Trophoblast cell (in vitro differentiated cells and primary cell): ENCODE results near the gene WDR55.
"Not testable (repeated sequence)": the region's sequence is repeated elsewhere in the genome, so short reads cannot be mapped to it uniquely, and the experiment has no call there.

Source experiments
- DNase-seq, 2 donors: peaks; one replicate each; pipeline ENCODE4 v3.0.0-alpha.2; 2016
- H2AFZ ChIP-seq: 2 replicates; pipeline ENCODE4 v1.6.1; 2013; ENCODE audit warnings: low read length, moderate library complexity, mild to moderate bottlenecking; ENCODE audit not compliant: insufficient read depth, poor library complexity
- H2AK5ac ChIP-seq: 2 replicates; pipeline ENCODE4 v1.6.1; 2013; ENCODE audit warnings: mild to moderate bottlenecking, low read length
- H2BK120ac ChIP-seq: 2 replicates; pipeline ENCODE4 v1.6.1; 2013; ENCODE audit warnings: low read length, mild to moderate bottlenecking, moderate library complexity; ENCODE audit not compliant: insufficient read depth, poor library complexity
- H2BK12ac ChIP-seq: 2 replicates; pipeline ENCODE4 v1.6.1; 2013; ENCODE audit warnings: mild to moderate bottlenecking, low read length, moderate library complexity
- H2BK5ac ChIP-seq: 2 replicates; pipeline ENCODE4 v1.6.1; 2013; ENCODE audit warnings: low read length, low read depth, moderate library complexity, mild to moderate bottlenecking; ENCODE audit not compliant: poor library complexity
- H3K14ac ChIP-seq: 2 replicates; pipeline ENCODE4 v1.6.1; 2013; ENCODE audit warnings: mild to moderate bottlenecking, low read length
- H3K18ac ChIP-seq: 2 replicates; pipeline ENCODE4 v1.6.1; 2013; ENCODE audit warnings: mild to moderate bottlenecking, low read length
- H3K23ac ChIP-seq: 2 replicates; pipeline ENCODE4 v1.6.1; 2013; ENCODE audit warnings: low read length
- H3K27ac ChIP-seq: 2 replicates; pipeline ENCODE4 v1.5.1; 2013; ENCODE audit warnings: low read depth, mild to moderate bottlenecking, inconsistent platforms, low read length, moderate library complexity
- H3K27me3 ChIP-seq: 2 replicates; pipeline ENCODE4 v1.6.1; 2013; ENCODE audit warnings: inconsistent platforms, mild to moderate bottlenecking, low read length, moderate library complexity; ENCODE audit not compliant: insufficient read depth
- H3K36me3 ChIP-seq, 2 experiments: 1 replicate in 1 of 2; 2 replicates in 1 of 2; pipeline ENCODE4 v1.6.1; 2013; ENCODE audit warnings: low read length in 2 of 2, mild to moderate bottlenecking in 2 of 2, moderate library complexity in 1 of 2; ENCODE audit not compliant: insufficient read depth in 2 of 2, control insufficient read depth in 1 of 2
- H3K4ac ChIP-seq: 2 replicates; pipeline ENCODE4 v1.6.1; 2013; ENCODE audit warnings: low read depth, mild to moderate bottlenecking, low read length, moderate library complexity
- H3K4me1 ChIP-seq, 2 experiments: 1 replicate in 1 of 2; 2 replicates in 1 of 2; pipeline ENCODE4 v1.6.1; 2013; ENCODE audit warnings: low read length in 2 of 2, mild to moderate bottlenecking in 2 of 2, moderate library complexity in 1 of 2; ENCODE audit not compliant: insufficient read depth in 2 of 2, control insufficient read depth in 1 of 2
- H3K4me2 ChIP-seq: 2 replicates; pipeline ENCODE4 v1.6.1; 2013; ENCODE audit warnings: inconsistent platforms, mild to moderate bottlenecking, low read length, moderate library complexity
- H3K4me3 ChIP-seq: 2 replicates; pipeline ENCODE4 v1.5.1; 2013; ENCODE audit warnings: mild to moderate bottlenecking, low read depth, low read length, inconsistent platforms
- H3K79me1 ChIP-seq: one replicate; pipeline ENCODE4 v1.6.1; 2013; ENCODE audit warnings: low read length
- H3K79me2 ChIP-seq: 2 replicates; pipeline ENCODE4 v1.6.1; 2013; ENCODE audit warnings: low read length, mild to moderate bottlenecking; ENCODE audit not compliant: control insufficient read depth, insufficient read depth, poor library complexity
- H3K9ac ChIP-seq: 2 replicates; pipeline ENCODE4 v1.6.1; 2013; ENCODE audit warnings: mild to moderate bottlenecking, low read length
- H3K9me3 ChIP-seq: 2 replicates; pipeline ENCODE4 v1.6.1; 2013; ENCODE audit warnings: low read depth, mild to moderate bottlenecking, control low read depth, inconsistent platforms, low read length; ENCODE audit not compliant: insufficient read depth
- H4K12ac ChIP-seq: 2 replicates; pipeline ENCODE4 v1.6.1; 2013; ENCODE audit warnings: low read depth, mild to moderate bottlenecking, low read length, moderate library complexity
- H4K8ac ChIP-seq: 2 replicates; pipeline ENCODE4 v1.6.1; 2013; ENCODE audit warnings: low read depth, mild to moderate bottlenecking, low read length, moderate library complexity
- H4K91ac ChIP-seq: one replicate; pipeline ENCODE4 v1.6.1; 2013; ENCODE audit warnings: low read depth, mild to moderate bottlenecking, low read length, moderate library complexity
- WGBS: extraction: QIAGEN DNeasy Blood & Tissue Kit; methylation state at CpG from one replicate; pipeline ENCODE4 v1.1.7; 2013; ENCODE audit warnings: missing lambda C conversion rate; ENCODE audit not compliant: insufficient read length, insufficient coverage; ENCODE audit errors: extremely low coverage; 5-methylcytosine and 5-hydroxymethylcytosine counted together

The WDR55 gene

GRCh38 chr5:140711794-140712193 lies 47.1 kb downstream of the WDR55 start:
- H3K4me2 ChIP-seq: no peak overlapping the region
- H3K9ac ChIP-seq: no peak overlapping the region

GRCh38 chr5:140713562-140714094 lies 48.9 kb downstream of the WDR55 start:
- no peak overlapping the region for H4K91ac ChIP-seq

More at GRCh38 chr5:140711794-140712193, 47.1 kb downstream of the WDR55 start:
- Histone ChIP-seq H3K4ac (no peak overlapping the region), H3K14ac (no peak overlapping the region), H2AFZ (no peak overlapping the region), H3K27ac (no peak overlapping the region), H2BK12ac (no peak overlapping the region), H3K18ac (no peak overlapping the region), H4K12ac (no peak overlapping the region), H2BK120ac (no peak overlapping the region), H3K27me3 (no peaks in the 10 kb centered on the region), H3K4me1 (peaks cover 0 to 2% of the 10 kb centered on the region in 2 experiments), H4K8ac (no peak overlapping the region), H3K9me3 (no peaks in the 10 kb centered on the region), H3K36me3 (no peaks in the 10 kb centered on the region), H3K23ac (no peak overlapping the region), H3K79me2 (no peaks in the 10 kb centered on the region), H4K91ac (no peak overlapping the region), H2BK5ac (no peak overlapping the region), H2AK5ac (no peak overlapping the region), H3K79me1 (peaks cover 3% of the 10 kb centered on the region), H3K4me3 (no peak overlapping the region)
- no peak for DNase-seq
- WGBS: no CpG with 5 or more reads among the region's 1 CpG

GRCh38 chr5:140716238-140716637 lies 51.5 kb downstream of the WDR55 start:
- not testable (repeated sequence) for H3K79me2 ChIP-seq

More at GRCh38 chr5:140713562-140714094, 48.9 kb downstream of the WDR55 start:
- peaks cover 3% of the 10 kb centered on the region for H3K79me1 ChIP-seq
- H4K8ac ChIP-seq: no peak overlapping the region
- no CpG with 5 or more reads among the region's 1 CpG for WGBS
- H3K4ac ChIP-seq: no peak overlapping the region
- no peak overlapping the region for H2BK120ac ChIP-seq
- no peak overlapping the region for H2BK5ac ChIP-seq
- no peaks in the 10 kb centered on the region for H3K9me3 ChIP-seq
- no peak overlapping the region for H3K4me3 ChIP-seq
- H3K18ac ChIP-seq: no peak overlapping the region
- H3K4me2 ChIP-seq: no peak overlapping the region
- peaks cover 0 to 2% of the 10 kb centered on the region in 2 experiments for H3K4me1 ChIP-seq
- no peak overlapping the region for H3K9ac ChIP-seq
- no peaks in the 10 kb centered on the region for H3K27me3 ChIP-seq
- H2BK12ac ChIP-seq: no peak overlapping the region
- no peaks in the 10 kb centered on the region for H3K79me2 ChIP-seq
- no peak overlapping the region for H2AK5ac ChIP-seq
- H3K27ac ChIP-seq: no peak overlapping the region
- H3K14ac ChIP-seq: no peak overlapping the region
- DNase-seq: no peak
- no peak overlapping the region for H4K12ac ChIP-seq
- no peak overlapping the region for H3K23ac ChIP-seq
- H3K36me3 ChIP-seq: no peaks in the 10 kb centered on the region
- no peak overlapping the region for H2AFZ ChIP-seq

GRCh38 chr5:140718266-140718592 lies 53.5 kb downstream of the WDR55 start:
- no peak overlapping the region for H4K8ac ChIP-seq
- H3K4me2 ChIP-seq: no peak overlapping the region
- H3K18ac ChIP-seq: no peak overlapping the region
- no peak overlapping the region for H2BK12ac ChIP-seq
- H2BK5ac ChIP-seq: peak overlapping the region; percentile 3
- no peak overlapping the region for H4K12ac ChIP-seq
- H3K4me1 ChIP-seq: no peaks in the 10 kb centered on the region
- H3K4ac ChIP-seq: no peak overlapping the region
- no peaks in the 10 kb centered on the region for H3K9me3 ChIP-seq
- H3K36me3 ChIP-seq: no peaks in the 10 kb centered on the region
- no peak overlapping the region for H3K9ac ChIP-seq
- H3K79me2 ChIP-seq: no peaks in the 10 kb centered on the region
- no peak overlapping the region for H3K4me3 ChIP-seq
- H3K23ac ChIP-seq: no peak overlapping the region
- no peak overlapping the region for H4K91ac ChIP-seq
- WGBS: no CpG with 5 or more reads among the region's 7 CpGs
- no peak overlapping the region for H3K14ac ChIP-seq
- no peak overlapping the region for H2BK120ac ChIP-seq
- H3K27ac ChIP-seq: peak overlapping the region; percentile 7
- H3K79me1 ChIP-seq: no peaks in the 10 kb centered on the region
- no peaks in the 10 kb centered on the region for H3K27me3 ChIP-seq
- H2AFZ ChIP-seq: no peak overlapping the region
- no peak overlapping the region for H2AK5ac ChIP-seq
- DNase-seq: no peak

More at GRCh38 chr5:140716238-140716637, 51.5 kb downstream of the WDR55 start:
- H3K4me2 ChIP-seq, H3K18ac ChIP-seq, H3K4me3 ChIP-seq, H2BK12ac ChIP-seq, H4K8ac ChIP-seq, H3K23ac ChIP-seq, H3K9ac ChIP-seq, H2AK5ac ChIP-seq, H3K27me3 ChIP-seq, H2BK120ac ChIP-seq, H3K9me3 ChIP-seq, H2BK5ac ChIP-seq, H3K36me3 ChIP-seq, DNase-seq, H3K79me1 ChIP-seq, H2AFZ ChIP-seq, H3K14ac ChIP-seq, H3K4ac ChIP-seq, H3K27ac ChIP-seq, H3K4me1 ChIP-seq, H4K91ac ChIP-seq, H4K12ac ChIP-seq: not testable (repeated sequence)
- no CpG with 5 or more reads among the region's 2 CpGs for WGBS
